SH-SY5Y (cell line): ENCODE results near the gene CBLB.

Experiments used
- GATA2 ChIP-seq: IDR thresholded peaks from 2 replicates; pipeline ENCODE4 v1.6.1; 2011; ENCODE audit warnings: mild to moderate bottlenecking, low read depth, low read length
- GATA3 ChIP-seq: IDR thresholded peaks from 2 replicates; pipeline ENCODE4 v1.6.1; 2011; ENCODE audit warnings: low read depth, mild to moderate bottlenecking, low read length, moderate library complexity

CBLB gene

GRCh38 chr3:105864212-105864611 lies 4.6 kb downstream of the CBLB start:
- no peak for TF ChIP-seq GATA2
- no peak for TF ChIP-seq GATA3

- no peak for TF ChIP-seq GATA3
- TF ChIP-seq GATA2 = no peak
Observed at GRCh38 chr3:105863608-105864007, 5.2 kb downstream of the CBLB start.

- no peak for TF ChIP-seq GATA3
- no peak for TF ChIP-seq GATA2
Observed at GRCh38 chr3:105862217-105862616, 6.6 kb downstream of the CBLB start.

GRCh38 chr3:105860641-105861040 lies 8.2 kb downstream of the CBLB start:
- TF ChIP-seq GATA2 = no peak
- TF ChIP-seq GATA3 = no peak

- TF ChIP-seq GATA2 (no peak), GATA3 (no peak)
Observed at GRCh38 chr3:105858017-105858416, 10.8 kb downstream of the CBLB start.

- no peak for TF ChIP-seq GATA2
- TF ChIP-seq GATA3 = no peak
Observed at GRCh38 chr3:105857601-105858000, 11.2 kb downstream of the CBLB start.

GRCh38 chr3:105856605-105857004 lies 12.2 kb downstream of the CBLB start:
- TF ChIP-seq GATA2 (no peak), GATA3 (no peak)

GRCh38 chr3:105853801-105854432 lies 14.9 kb downstream of the CBLB start:
- TF ChIP-seq GATA3 (no peak), GATA2 (no peak)

GRCh38 chr3:105851582-105851981 lies 17.2 kb downstream of the CBLB start:
- TF ChIP-seq GATA2 (no peak), GATA3 (no peak)

- TF ChIP-seq GATA3 (no peak), GATA2 (no peak)
Observed at GRCh38 chr3:105851176-105851575, 17.6 kb downstream of the CBLB start.

GRCh38 chr3:105850593-105850992 lies 18.2 kb downstream of the CBLB start:
- TF ChIP-seq GATA2 = no peak
- no peak for TF ChIP-seq GATA3

- TF ChIP-seq GATA3 = no peak
Observed at GRCh38 chr3:105848821-105849220, 20.0 kb downstream of the CBLB start.

- TF ChIP-seq GATA3 (no peak), GATA2 (no peak)
Observed at GRCh38 chr3:105847865-105848264, 20.9 kb downstream of the CBLB start.

GRCh38 chr3:105847452-105847851 lies 21.4 kb downstream of the CBLB start:
- TF ChIP-seq GATA2 (no peak), GATA3 (no peak)

- TF ChIP-seq GATA3 (no peak), GATA2 (no peak)
Observed at GRCh38 chr3:105846809-105847208, 22.0 kb downstream of the CBLB start.

GRCh38 chr3:105845488-105845887 lies 23.3 kb downstream of the CBLB start:
- TF ChIP-seq GATA3 = no peak

- TF ChIP-seq GATA2 = no peak
- TF ChIP-seq GATA3 = no peak
Observed at GRCh38 chr3:105844704-105845103, 24.1 kb downstream of the CBLB start.
